ENCODE results near the gene CLPTM1L.
"Not testable (repeated sequence)": the region's sequence is repeated elsewhere in the genome, so short reads cannot be mapped to it uniquely, and the experiment has no call there.

The CLPTM1L gene

DNA sequence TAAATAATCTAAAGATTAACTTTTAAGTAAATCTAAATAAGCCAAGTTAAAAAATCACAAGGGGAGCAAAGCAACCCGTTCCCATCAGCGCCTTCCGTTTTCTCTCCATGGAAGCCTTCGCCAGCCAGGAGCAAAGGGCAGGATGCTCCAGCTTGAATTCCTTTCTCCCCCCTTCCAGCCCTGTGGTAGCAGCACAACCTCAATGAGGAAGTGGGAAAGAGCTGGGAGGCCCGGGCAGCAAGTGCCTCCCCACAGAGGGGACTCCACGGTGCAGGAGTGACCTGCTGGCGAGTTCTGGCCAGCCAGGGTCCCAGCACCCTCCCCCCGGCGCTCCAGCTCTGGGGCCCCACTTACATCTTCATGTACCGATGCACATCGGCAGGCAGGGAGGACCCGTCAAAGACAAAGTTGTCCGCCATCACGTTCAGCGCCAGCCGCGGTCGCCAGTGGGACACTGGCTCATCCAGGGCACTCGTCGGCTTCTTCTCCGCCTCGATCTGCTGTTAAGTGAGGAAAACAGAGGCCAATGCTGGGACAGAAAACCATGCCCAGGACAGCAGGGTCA is 6.3 kb downstream of the CLPTM1L start:
- no peak for DNase-seq

DNA sequence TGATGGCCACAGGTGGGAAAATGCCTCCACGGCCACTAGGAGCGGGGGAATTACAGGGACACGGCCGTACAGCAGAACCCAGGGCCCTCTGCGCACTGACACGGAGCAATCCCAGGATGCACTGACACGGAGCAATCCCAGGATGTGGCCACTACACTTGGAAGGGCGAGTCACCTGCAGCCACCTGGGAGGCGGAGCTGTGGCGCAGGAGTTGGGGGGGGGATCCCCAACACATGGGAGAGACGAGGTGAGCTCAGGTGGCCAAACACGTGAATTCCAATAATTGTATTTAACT is 6.8 kb downstream of the CLPTM1L start:
- no peak for DNase-seq

DNA sequence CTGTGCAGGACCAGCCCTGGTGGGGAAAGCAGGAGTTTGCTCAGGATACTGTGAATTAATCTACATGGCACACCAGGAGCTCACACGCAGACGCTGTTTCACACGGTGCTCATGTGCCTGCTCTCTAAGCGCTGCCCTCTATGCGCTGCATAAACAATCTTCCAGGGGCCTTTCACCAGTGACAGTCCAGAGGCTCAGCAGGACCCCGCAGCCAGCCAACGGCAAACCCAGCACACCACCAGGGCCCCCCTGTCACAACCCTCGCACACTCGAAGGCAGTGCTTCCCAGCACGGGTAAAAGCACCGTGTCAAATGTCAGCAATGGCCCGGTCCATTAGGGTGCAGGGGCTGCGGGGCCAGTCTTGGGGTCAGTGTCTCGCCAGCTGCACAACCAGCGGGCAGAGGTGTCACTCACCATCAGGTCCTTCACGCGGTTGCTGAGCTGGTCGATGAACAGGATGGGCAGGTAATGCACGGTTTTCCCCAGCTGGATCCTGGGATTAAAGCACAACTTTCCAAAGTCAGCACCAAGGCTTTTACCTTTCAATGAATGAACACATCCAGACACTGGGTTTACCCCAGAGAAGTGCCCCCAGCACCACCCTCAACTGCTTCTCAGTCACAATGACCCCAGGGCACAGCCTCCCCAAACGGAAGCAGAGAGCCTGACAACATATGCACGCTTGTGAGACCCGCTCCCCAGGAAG is 7.3 kb downstream of the CLPTM1L start:
- DNase-seq: no peak

DNA sequence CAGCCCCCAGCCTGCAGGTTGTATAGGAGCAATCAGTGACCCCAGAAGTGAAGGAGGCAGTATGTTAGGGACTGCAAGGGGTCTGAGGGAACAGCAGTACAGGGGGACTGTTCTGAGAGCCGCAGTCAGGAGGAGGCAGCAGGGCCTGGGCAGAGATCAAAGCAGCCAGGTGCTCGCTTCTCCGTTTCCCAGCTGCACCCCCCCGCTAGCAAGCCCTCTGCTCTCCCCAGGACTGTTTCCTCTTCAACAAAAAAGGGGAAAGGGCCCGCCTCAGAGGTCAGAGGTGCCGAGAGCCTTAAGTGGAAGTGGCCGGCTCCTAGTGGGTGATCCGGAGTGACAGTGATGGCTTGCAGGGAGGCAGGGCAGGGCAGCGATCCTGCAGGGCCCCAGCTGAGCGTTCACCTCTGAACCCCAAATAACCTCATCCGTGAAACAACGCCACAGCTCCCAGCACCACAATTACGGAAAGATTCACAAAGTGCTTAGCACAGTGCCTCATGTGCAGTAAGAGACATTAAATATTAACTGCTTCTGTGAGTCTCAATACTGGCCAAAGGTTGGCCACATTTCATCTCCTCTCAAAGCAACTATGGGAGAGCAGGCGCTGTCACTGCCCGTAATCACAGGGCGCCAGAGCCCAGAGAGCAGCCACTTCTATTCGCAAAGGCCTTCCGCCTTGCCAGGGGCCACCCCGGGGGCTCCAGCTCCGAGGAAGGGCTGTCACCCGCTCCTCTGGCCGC is 8.0 kb downstream of the CLPTM1L start:
- DNase-seq: no peak

DNA sequence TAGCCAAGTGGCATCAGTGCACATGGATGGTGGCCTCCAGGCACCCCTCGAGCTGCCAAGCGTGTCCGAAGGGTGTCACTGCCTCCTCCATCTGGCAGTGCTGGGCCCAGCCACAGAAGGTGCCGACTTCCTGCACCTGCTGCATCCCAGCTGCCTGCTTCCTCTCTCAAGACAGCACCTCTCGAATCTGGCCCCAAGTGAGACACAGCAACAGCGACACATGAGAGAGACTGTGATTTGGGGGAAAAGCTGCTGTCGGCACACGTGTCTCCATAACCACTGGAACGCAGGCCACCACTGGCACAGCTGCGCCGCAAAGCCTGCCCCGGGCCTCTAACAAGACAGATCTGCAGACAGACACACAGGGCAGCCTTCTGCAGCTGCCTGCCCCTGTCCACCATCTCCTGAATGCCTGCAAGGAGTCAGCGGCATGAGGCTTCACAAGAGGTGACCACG is 8.8 kb downstream of the CLPTM1L start:
- no peak for DNase-seq

DNA sequence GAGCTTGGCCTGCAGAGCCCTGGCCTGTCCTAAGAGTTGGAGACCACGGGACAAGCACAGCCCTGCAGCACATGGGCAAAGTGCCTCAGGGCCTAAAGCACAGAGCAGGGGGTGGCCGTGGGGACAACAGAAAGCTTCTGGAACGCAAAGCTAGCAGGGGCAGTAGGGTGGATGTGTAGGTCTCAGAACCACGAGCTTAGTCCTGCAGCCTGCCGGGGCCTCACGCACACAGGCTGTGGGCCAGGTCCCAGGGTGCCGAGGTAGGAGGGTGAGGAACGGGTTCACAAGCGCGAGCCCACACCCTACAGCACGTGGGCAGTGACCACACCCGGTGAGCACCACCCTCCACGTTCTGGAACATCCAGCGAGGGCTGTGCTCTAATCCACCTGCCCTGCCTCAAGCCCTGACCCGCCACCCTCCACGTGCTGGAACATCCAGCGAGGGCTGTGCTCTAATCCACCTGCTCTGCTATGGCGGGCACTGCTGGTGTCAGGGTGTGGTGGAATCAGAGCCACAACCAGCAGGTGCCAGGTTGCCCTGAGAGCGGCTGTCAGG is 9.3 kb downstream of the CLPTM1L start:
- no peak for DNase-seq

DNA sequence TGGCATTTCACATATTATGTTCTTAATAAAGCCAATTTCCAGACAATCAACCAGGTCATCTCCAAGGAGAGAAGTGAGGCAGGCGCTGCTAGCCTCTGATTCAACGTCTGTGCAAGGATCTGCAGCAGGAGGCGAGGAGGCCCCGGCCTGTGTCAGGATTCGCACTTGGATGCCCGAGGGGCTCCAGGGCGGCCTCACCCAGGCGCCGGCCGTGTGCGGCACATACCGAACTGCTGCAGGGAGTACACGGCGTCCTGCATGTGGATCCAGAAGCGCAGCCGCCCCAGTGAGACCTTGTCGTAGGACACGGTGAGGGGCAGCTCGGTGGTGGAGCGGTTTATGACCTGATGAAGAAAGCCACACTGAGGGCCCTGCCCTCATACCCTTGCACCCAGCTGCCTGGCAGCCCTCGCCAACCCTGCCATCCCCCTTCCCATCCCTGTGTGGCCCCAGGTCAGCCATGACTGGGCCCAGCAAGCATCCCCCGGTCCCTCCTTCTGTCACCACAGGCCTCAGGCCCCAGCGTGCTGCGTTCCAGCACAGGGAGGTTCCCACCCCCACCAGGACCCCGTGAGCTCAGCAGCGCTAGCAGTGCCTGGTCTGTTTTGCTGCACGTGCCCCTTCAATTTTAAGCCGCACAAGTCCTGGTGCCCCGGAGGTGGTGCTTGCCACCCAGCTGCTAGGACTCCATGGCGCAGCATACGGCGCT is 9.9 kb downstream of the CLPTM1L start:
- no peak for DNase-seq

DNA sequence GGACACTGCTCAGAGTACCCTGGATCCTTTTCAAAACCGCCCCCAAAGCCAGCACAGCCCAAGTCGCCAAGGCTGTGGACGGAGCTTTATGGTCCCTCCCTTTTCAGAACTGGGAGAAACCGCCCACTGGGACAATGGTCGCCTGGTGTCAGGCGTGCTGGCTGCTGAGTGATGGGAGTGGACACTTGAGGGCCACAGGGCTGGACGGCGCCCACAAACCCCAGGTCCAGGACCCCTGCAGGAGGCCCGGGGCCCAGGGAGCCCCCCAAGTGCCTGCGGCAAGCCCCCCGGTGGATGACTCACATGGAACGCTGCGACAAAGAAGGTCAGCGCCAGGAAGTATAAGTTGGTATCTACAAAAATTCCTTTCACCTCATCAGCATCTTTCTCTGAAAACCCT is 10.9 kb downstream of the CLPTM1L start:
- DNase-seq: no peak

DNA sequence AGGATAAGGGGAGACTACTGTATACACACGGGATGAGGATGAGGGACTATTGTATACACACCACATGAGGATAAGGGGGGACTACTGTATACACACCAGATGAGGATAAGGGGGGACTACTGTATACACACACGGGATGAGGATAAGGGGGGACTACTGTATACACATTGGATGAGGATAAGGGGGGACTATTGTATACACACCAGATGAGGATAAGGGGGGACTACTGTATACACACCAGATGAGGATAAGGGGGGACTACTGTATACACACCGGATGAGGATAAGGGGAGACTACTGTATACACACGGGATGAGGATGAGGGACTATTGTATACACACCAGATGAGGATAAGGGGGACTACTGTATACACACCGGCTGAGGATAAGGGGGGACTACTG is 11.6 kb downstream of the CLPTM1L start:
- not testable (repeated sequence) for DNase-seq

DNA sequence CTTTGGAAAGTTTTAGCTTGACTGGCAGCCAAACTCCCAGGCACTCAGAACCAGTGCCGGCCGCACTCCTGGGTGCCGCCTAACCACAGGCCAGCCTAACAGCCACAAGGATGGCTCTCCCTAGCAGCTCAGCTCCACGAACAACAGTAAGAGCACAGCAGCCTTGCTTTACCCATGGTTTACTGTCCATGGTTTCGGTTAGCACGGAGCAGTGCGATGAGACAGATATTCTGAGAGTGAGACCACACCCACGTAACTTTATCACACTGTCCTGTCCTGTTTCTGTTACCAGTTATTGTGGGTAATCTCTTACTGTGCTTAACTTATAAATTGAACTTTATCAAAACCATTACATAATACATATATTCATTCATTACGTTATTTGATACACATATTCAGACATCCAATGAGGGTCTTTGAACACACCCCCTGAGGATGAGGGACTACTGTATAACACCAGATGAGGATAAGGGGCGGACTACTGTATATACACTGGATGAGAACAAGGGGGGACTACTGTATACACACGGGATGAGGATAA is 12.4 kb downstream of the CLPTM1L start:
- DNase-seq: no peak

DNA sequence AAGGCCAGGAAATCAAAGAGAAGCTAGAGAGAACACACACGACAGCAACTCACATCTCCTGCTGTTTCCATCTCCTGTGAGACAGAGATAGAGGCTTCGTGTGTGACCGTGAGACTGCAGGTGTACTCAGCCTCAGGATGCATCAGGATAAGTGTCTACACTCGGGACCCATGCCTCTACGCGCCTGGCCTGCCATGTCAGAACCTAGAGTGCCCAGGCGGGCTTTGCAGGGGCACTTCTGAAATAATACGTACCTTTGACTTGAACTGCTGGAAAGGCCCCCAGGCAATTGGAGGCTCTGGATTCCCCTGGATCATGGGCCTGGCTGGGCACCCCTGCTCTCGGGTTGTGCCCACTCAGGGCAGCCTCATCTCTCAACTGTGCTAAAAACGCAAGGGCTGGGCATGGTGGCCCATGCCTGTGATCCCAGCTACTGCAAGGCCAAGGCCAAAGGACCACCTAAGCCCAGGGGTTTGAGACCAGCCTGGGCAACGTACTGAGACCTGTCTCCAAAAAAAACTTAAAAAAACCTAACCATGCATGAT is 13.0 kb downstream of the CLPTM1L start:
- DNase-seq: no peak

DNA sequence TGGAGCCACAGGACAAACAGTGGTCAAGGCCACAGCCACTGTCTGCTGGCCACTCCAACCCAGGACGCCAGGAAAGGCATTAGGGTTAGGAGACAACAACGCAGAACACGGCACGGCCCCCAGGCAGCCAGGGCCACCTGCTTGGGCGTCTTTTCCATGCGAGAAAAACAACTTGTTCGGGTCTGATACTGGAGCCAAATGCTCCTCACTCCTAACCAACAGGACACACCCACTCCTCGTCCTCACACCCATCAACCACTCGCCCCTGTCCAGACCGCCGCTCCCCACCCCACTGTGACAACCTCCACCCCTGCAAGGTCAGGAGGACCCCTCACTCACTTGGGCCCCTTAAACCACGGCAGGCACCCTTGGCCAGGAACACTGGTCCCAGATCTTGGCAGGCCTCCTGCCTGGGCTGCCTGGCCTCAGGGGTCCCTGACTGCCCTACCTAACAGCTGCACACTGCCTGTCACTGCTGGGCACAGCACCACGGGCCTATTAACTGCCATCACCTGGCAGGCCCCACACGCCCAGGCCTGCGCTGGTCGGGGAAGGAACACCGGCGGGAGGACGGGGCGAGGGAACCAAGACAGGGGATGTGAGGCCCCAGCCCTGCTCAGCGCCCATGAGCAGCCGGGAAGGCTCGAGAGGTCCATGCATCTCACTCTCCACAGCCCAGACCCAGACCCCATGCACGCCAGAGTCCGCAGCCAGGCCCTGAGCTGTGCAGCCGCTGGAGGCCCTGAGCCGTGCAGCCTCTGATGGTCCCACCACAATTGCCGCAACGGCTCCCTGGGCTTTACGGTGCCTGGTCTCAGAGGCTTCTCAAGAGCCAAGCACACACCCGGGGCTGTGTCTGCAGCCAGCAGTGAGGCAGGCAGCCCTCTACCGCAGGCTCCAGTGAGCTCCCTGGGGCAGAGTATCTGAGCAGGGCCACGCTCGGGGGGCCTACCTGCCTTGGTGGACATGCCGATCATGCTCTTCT is 13.8 kb downstream of the CLPTM1L start:
- DNase-seq: no peak

DNA sequence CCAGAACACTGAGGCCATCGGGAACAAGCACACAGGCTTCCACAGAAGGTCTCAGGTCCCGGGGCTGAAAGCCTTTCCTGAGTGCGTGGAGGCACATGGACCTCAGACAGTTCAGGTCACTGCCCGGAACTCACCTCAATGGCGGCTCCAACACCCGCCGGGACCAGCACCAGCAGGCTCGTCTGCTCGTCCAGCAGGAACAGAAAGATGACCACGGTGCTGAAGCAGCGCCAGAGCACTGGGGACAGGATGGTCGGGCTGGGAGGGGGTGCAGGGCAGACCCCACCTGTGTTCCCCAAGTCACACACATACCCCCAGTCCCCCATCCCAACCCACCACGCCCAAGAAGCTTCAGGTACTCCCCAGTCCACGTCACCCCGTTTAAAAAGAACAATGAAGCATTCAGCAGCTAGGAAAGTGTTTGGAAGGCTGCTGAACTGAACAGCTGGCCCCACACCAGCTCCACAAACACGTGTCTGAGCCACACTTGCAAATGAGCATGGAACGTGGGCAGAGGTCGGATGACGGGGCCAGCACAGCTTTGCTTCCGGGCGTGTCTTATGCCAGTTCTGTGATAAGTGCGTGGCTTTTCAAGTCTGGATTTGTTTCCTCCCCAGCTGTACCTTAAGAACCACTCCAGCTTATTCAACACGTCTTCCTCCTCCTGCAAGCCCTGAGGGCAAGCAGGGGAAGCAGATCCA is 14.6 kb downstream of the CLPTM1L start:
- no peak for DNase-seq

DNA sequence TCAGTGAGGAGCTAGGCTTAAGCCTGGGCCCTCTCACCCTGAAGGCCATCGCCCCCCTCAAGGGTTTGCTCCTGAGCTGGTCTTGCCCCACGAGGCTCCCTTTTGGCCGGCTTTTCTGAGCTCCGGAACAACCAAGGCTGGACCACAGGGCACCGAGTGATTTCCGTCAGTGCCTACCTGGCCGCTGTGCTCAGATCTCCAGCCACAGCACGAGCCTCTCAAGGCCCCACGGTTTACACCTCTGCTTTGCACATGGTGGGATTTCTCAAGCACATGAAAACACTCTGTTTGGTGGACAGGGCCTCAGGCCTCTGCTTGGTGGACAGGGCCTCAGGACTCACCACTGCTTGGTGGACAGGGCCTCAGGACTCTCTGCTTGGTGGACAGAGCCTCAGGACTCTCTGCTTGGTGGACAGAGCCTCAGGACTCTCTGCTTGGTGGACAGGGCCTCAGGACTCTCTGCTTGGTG is 15.8 kb downstream of the CLPTM1L start:
- DNase-seq: no peak

DNA sequence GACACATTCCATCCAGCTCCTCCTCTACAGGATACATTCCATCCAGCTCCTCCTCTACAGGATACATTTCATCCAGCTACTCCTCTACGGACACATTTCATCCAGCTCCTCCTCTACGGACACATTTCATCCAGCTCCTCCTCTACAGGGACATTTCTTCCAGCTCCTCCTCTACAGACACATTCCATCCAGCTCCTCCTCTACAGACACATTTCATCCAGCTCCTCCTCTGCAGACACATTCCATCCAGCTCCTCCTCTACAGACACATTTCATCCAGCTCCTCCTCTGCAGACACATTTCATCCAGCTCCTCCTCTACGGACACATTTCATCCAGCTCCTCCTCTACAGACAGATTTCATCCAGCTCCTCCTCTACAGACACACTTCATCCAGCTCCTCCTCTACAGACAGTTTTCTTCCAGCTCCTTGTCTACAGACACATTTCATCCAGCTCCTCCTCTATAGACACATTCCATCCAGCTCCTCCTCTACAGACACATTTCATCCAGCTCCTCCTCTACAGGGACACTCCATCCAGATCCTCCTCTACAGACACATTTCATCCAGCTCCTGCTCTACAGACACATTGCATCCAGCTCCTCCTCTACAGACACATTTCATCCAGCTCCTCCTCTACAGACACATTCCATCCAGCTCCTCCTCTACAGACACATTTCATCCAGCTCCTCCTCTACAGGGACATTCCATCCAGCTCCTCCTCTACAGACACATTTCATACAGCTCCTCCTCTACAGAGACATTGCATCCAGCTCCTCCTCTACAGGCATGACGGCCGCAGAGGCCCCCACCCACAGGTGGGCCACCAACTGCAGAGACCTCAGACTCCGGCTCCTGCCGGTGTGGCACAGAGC is 16.4 kb downstream of the CLPTM1L start:
- DNase-seq: not testable (repeated sequence)

DNA sequence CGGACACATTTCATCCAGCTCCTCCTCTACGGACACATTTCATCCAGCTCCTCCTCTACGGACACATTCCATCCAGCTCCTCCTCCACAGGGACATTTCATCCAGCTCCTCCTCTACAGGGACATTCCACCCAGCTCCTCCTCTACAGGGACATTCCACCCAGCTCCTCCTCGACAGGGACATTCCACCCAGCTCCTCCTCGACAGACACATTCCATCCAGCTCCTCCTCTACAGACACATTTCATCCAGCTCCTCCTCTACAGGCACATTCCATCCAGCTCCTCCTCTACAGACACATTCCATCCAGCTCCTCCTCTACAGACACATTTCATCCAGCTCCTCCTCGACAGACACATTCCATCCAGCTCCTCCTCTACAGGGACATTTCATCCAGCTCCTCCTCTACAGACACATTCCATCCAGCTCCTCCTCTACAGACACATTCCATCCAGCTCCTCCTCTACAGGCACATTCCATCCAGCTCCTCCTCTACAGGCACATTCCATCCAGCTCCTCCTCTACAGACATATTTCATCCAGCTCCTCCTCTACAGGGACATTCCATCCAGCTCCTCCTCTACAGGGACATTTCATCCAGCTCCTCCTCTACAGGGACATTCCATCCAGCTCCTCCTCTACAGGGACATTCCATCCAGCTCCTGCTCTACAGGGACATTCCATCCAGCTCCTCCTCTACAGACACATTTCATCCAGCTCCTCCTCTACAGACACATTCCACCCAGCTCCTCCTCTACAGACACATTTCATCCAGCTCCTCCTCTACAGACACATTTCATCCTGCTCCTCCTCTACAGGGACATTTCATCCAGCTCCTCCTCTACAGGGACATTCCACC is 17.8 kb downstream of the CLPTM1L start:
- DNase-seq: not testable (repeated sequence)

DNA sequence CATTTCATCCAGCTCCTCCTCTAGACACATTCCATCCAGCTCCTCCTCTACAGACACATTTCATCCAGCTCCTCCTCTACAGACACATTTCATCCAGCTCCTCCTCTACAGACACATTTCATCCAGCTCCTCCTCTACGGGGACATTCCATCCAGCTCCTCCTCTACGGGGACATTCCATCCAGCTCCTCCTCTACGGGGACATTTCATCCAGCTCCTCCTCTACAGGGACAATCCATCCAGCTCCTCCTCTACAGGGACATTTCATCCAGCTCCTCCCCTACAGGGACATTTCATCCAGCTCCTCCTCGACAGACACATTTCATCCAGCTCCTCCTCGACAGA is 18.4 kb downstream of the CLPTM1L start:
- not testable (repeated sequence) for DNase-seq

DNA sequence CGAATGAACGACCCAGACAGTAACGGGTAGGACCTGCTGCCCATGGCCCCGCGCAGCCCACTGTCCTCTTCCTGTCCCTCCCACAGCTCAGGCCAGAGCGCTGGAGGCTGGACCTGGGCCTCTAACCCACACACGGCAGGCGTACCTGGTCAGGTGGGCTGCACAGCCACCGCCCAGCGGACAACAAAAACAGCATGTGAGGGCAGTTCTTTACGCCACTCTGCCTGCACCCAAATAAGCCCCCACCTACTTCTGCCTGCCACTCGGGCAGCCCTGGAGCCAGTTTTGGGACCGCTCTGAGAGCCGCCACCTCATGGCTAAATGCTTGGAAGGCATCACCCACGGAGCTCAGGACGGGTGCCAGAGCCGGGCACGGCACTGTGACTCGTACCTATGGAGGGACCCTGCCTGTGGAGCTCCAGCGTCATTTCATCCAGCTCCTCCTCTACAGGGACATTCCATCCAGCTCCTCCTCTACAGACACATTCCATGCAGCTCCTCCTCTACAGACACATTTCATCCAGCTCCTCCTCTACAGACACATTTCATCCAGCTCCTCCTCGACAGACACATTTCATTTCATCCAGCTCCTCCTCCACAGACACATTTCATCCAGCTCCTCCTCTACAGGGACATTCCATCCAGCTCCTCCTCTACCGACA is 18.9 kb downstream of the CLPTM1L start:
- no peak for DNase-seq

Measured in NCI-H526 (cell line).